NCI-H526 (cell line): Measurements from ENCODE around the gene NAT9.

Source experiments
- DNase-seq, 2 experiments: peaks; one replicate each; lab custom pipeline; 2025; lab: John Stamatoyannopoulos, UW

Gene NAT9

GRCh38 chr17:74744714-74745547 is 31.2 kb downstream of the NAT9 start:
- DNase-seq, result peak; percentile 19 to 79

GRCh38 chr17:74744349-74744713 is 31.8 kb downstream of the NAT9 start:
- DNase-seq, result no peak

- DNase-seq, result no peak
Observed at GRCh38 chr17:74743755-74744154, 32.4 kb downstream of the NAT9 start.

GRCh38 chr17:74742978-74743545 is 33.1 kb downstream of the NAT9 start:
- DNase-seq, result no peak

- DNase-seq, result no peak
Observed at GRCh38 chr17:74742153-74742515, 34.0 kb downstream of the NAT9 start.

GRCh38 chr17:74740641-74741387 is 35.3 kb downstream of the NAT9 start:
- DNase-seq, result no peak

- DNase-seq, result no peak
Observed at GRCh38 chr17:74740173-74740572, 36.0 kb downstream of the NAT9 start.

GRCh38 chr17:74739227-74739831 is 36.8 kb downstream of the NAT9 start:
- no peak for DNase-seq

GRCh38 chr17:74738051-74738996 is 37.8 kb downstream of the NAT9 start:
- DNase-seq, result no peak

GRCh38 chr17:74737299-74738050 is 38.7 kb downstream of the NAT9 start:
- DNase-seq, result peak in 1 of 2 experiments; percentile 78

GRCh38 chr17:74736513-74737298 is 39.4 kb downstream of the NAT9 start, which contains the start of gene RAB37:
Gene RAB37, plus strand, starts transcription at chr17:74737256. Its CDS starts 17 bp downstream, at chr17:74737273.
- peak; percentile 90 to 97 for DNase-seq

- DNase-seq, result no peak
Observed at GRCh38 chr17:74734256-74734655, 41.9 kb downstream of the NAT9 start.

GRCh38 chr17:74733365-74734122 is 42.6 kb downstream of the NAT9 start:
- no peak for DNase-seq

GRCh38 chr17:74732042-74732867 is 43.9 kb downstream of the NAT9 start:
- no peak for DNase-seq

- no peak for DNase-seq
Observed at GRCh38 chr17:74731347-74731605, 44.9 kb downstream of the NAT9 start.

GRCh38 chr17:74730491-74731346 is 45.4 kb downstream of the NAT9 start:
- no peak for DNase-seq

GRCh38 chr17:74729866-74730265 is 46.3 kb downstream of the NAT9 start:
- no peak for DNase-seq
